Endothelial cell (in vitro differentiated cells): ENCODE data around the gene GDPD1. TPM values are rescaled to one million over a fixed set of nuclear protein-coding genes. Genes with fewer than 3 reads are reported as not detected.
"Not testable (repeated sequence)": the region's sequence is repeated elsewhere in the genome, so short reads cannot be mapped to it uniquely, and the experiment has no call there.

Experiments
- DNase-seq: peaks from one replicate; pipeline ENCODE4 v3.0.0; 2021; ENCODE audit warnings: low spot score
- H3K27ac Mint-ChIP-seq: one replicate; pipeline ENCODE4 v1.8.0; 2021; ENCODE audit warnings: mixed read lengths, inconsistent platforms; ENCODE audit not compliant: unreplicated experiment
- H3K27me3 Mint-ChIP-seq: one replicate; pipeline ENCODE4 v1.8.0; 2021; ENCODE audit warnings: mild to moderate bottlenecking, moderate library complexity, mixed read lengths, inconsistent platforms; ENCODE audit not compliant: unreplicated experiment
- H3K36me3 Mint-ChIP-seq: one replicate; pipeline ENCODE4 v1.8.0; 2021; ENCODE audit warnings: mild to moderate bottlenecking, low read depth, mixed read lengths, inconsistent platforms; ENCODE audit not compliant: unreplicated experiment
- H3K4me1 Mint-ChIP-seq: one replicate; pipeline ENCODE4 v1.8.0; 2021; ENCODE audit warnings: mild to moderate bottlenecking, mixed read lengths, inconsistent platforms; ENCODE audit not compliant: unreplicated experiment
- H3K4me3 Mint-ChIP-seq: one replicate; pipeline ENCODE4 v1.8.0; 2021; ENCODE audit warnings: mild to moderate bottlenecking, mixed read lengths, inconsistent platforms; ENCODE audit not compliant: unreplicated experiment
- H3K9me3 Mint-ChIP-seq: one replicate; pipeline ENCODE4 v1.8.0; 2021; ENCODE audit warnings: mixed read lengths, inconsistent platforms; ENCODE audit not compliant: unreplicated experiment
- CTCF ChIP-seq: fragments of 200-600 bp; sonication (generic); IDR thresholded peaks from one replicate; pipeline ENCODE4 v1.5.0; 2021; ENCODE audit warnings: antibody characterized with exemption; ENCODE audit not compliant: unreplicated experiment
- total RNA-seq: library from RNA; stranded (reverse); fragmentation: NEBNext Ultra II Directional; extraction: Animal tissue kit (Norgen Biotek cat#: 25700); gene quantifications from one replicate; pipeline ENCODE4 v1.2.1, GENCODE V29; 2021; ENCODE audit not compliant: unreplicated experiment

The GDPD1 gene
- total RNA-seq, 1 donor from 2014 or later, result 3.1 TPM

DNA sequence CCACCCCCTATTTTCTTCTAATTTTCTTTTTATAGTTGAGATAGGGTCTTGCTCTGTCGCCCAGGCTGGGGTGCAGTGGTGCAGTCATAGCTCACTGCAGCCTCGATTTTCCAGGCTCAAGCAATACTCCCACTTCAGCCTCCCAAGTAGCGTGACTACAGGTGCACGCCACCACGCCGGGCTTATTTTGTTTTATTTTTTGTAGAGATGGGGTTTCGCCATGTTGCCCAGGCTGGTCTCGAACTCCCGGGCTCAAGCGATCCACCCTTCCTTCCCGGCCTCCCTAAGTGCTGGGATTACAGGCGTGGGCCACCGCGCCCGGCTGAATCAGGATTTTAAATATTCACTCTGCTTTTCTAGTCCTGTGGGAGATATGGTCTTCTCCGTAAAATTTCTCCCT lies 941 bp upstream of the GDPD1 start:
- peak overlapping the region; percentile 31 for H3K27ac Mint-ChIP-seq
- H3K4me1 Mint-ChIP-seq, result peaks cover 10% of the 10 kb centered on the region
- H3K9me3 Mint-ChIP-seq, result no peaks in the 10 kb centered on the region
- H3K36me3 Mint-ChIP-seq, result no peaks in the 10 kb centered on the region
- no peaks in the 10 kb centered on the region for H3K27me3 Mint-ChIP-seq
- peak overlapping the region; percentile 32 for H3K4me3 Mint-ChIP-seq
- no peak for DNase-seq
- no peak for TF ChIP-seq CTCF

- Mint-ChIP-seq H3K27me3 (no peaks in the 10 kb centered on the region), H3K9me3 (no peaks in the 10 kb centered on the region), H3K27ac (peak overlapping the region; percentile 57), H3K4me3 (peak overlapping the region; percentile 99), H3K4me1 (peaks cover 10% of the 10 kb centered on the region), H3K36me3 (no peaks in the 10 kb centered on the region)
- no peak for TF ChIP-seq CTCF
- no peak for DNase-seq
Measured at GRCh38 chr17:59219992-59220327, 351 bp upstream of the GDPD1 start.

GRCh38 chr17:59221159-59221847 lies 992 bp downstream of the GDPD1 start:
- H3K9me3 Mint-ChIP-seq, result no peaks in the 10 kb centered on the region
- no peak overlapping the region for H3K27ac Mint-ChIP-seq
- peaks cover 10% of the 10 kb centered on the region for H3K4me1 Mint-ChIP-seq
- no peak for DNase-seq
- no peaks in the 10 kb centered on the region for H3K36me3 Mint-ChIP-seq
- no peak for TF ChIP-seq CTCF
- H3K4me3 Mint-ChIP-seq, result peak overlapping the region; percentile 99
- no peaks in the 10 kb centered on the region for H3K27me3 Mint-ChIP-seq

GRCh38 chr17:59223813-59224212 lies 3.5 kb downstream of the GDPD1 start:
- Mint-ChIP-seq H3K4me3 (no peak overlapping the region), H3K27ac (no peak overlapping the region), H3K9me3 (no peaks in the 10 kb centered on the region), H3K4me1 (peaks cover 10% of the 10 kb centered on the region), H3K27me3 (no peaks in the 10 kb centered on the region), H3K36me3 (no peaks in the 10 kb centered on the region)
- no peak for TF ChIP-seq CTCF
- DNase-seq, result no peak

- not testable (repeated sequence) for H3K27me3 Mint-ChIP-seq, H3K27ac Mint-ChIP-seq, H3K4me1 Mint-ChIP-seq, H3K4me3 Mint-ChIP-seq, H3K9me3 Mint-ChIP-seq, DNase-seq, H3K36me3 Mint-ChIP-seq
Measured at GRCh38 chr17:59228588-59228987, 8.3 kb downstream of the GDPD1 start.
